Inferior parietal cortex (tissue), 1 donor: ENCODE measurements around the gene TENM4.

Source experiments
- DNase-seq: peaks from one replicate; pipeline ENCODE4 v3.0.0-alpha.2; 2016; ENCODE audit errors: extremely low spot score

Gene TENM4

GRCh38 chr11:79087238-79087960 lies 353.4 kb downstream of the TENM4 start:
- DNase-seq: no peak

GRCh38 chr11:79086056-79086455 lies 354.8 kb downstream of the TENM4 start:
- no peak for DNase-seq

DNA sequence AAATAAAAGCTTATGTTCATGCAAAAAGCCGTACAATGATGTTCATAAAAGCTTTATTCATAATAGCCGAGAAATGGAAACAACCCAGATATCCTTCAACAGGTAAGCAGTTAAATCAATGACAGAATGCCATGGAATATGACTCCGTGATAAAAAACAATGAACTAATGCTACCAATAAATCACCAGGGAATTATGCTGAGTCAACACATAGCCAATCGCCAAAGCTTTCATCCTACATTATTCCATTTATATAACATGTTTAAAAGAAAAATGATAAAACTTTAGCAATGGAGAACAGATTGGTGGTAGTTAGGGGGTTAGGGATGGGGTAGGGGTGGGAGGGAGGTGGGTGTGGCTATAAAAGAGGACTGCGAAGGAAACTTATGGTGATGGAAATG lies 356.4 kb downstream of the TENM4 start:
- DNase-seq: no peak

GRCh38 chr11:79083352-79083751 lies 357.5 kb downstream of the TENM4 start:
- DNase-seq: no peak

DNA sequence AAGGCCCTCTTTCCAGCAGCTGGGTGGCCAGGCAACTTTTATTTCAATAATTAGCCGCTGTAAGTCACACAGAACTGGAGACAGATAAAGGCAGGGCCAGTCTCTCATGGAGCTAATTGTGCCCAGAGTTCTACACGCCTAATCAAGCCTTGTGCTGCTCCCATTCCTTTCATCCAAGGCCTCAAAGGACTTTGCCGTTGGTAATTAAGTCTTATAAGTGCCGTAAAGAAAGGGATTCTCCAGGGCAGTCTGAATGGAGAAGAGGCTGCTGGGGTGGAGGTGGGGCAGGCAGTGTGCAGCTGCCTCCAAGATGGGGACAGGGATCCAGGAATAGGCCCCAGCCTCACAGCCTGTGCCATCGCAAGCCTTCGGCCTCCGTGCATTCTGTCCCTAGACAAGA lies 357.9 kb downstream of the TENM4 start:
- no peak for DNase-seq

DNA sequence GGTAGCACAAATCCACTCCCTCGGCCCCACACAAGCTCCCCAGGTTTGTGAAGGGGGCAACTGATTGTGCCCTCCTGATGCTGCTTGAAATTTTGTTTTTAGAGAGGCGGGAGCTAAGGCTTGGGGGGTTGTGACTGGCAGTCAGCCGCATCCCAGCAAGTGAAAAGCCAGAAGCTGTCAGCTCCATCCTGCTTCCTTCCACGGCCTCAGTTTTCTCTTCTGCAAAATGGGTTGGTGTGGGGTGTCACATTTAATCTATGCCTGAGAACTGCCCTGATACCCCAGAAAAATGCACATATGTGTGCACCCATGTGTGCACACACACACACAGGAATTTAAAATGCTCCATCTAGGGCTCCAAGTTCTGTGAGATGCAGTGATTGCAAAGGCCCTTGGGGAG lies 358.6 kb downstream of the TENM4 start:
- no peak for DNase-seq

DNA sequence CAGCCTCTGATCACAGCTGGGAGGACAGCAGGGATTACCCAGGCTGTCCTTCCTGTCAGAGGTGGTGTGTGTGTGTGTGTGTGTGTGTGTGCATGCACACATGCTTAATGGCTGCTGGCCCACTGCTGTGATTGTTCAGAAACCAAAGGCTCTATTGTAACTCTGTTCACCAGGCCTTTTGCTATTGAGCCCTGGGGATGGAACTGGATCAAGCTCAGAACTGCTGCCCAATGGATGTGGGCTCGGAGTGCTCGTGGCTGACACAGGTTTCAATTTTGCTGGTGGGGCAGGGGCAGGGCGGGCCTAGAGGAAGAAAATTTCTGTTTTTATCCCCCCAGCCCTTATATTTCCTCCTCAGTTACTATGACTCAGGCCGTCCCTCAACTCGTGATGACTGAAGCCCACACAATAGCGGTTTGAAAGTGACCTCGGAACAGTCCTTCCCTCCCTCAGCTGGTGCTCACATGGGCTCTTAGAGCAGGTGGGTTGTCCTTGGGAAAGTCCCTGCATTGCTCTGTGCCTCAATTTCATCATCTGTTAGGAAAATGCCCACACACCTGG lies 359.3 kb downstream of the TENM4 start:
- peak; percentile 56 for DNase-seq

- DNase-seq: no peak
Measured at GRCh38 chr11:79080551-79080950, 360.3 kb downstream of the TENM4 start.

GRCh38 chr11:79078999-79079398 lies 361.8 kb downstream of the TENM4 start:
- DNase-seq: no peak

- no peak for DNase-seq
Measured at GRCh38 chr11:79078456-79078855, 362.4 kb downstream of the TENM4 start.

GRCh38 chr11:79077702-79078330 lies 363.0 kb downstream of the TENM4 start:
- DNase-seq: no peak

DNA sequence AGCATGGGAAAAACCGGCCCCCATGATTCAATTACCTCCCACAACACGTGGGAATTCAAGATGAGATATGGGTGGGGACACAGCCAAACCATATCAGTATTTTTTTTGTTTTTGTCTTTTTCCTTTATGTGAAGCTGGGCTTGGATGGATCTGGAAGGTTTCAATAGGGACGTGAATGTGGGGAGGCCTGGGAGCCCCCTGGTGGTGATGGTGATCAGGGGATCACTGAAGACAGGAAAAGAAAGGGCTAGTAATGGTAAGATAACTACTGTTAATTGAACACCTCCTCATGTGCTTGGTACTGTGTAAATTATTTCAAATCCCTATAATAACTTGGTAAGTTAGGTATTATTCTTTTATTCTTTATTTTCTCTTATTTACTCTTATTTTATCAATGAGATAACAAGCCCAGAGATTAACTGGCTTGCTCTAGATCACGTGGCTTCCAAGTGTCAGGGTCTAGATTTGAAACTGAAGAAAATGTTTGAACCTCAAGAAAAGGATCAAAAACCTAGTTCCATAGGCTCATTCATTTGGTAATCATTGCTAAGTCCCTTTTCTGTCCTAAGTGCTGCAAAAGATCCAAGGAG lies 364.2 kb downstream of the TENM4 start:
- no peak for DNase-seq

GRCh38 chr11:79074547-79074946 lies 366.3 kb downstream of the TENM4 start:
- DNase-seq: no peak

DNA sequence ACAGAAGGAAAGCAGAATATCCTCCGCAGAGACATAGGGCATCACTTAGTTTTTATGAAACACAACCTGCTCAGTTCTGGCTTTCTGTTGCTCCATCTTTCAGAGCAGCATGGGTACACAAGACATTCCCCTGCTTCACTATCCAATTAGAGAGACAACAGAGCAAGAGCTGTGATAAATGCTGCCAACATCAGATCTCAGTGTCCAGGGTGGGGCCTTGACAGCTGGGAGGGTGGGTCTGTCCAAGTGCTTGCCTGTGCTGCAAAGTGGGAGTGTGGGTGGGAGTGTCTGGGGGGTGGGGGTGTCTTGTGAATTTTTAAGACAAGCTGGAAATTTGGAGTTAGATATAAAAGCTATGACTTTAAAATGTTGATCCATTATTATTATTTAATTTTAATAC lies 369.6 kb downstream of the TENM4 start:
- no peak for DNase-seq

- DNase-seq: no peak
Measured at GRCh38 chr11:79070518-79070917, 370.3 kb downstream of the TENM4 start.

- DNase-seq: no peak
Measured at GRCh38 chr11:79069504-79069903, 371.3 kb downstream of the TENM4 start.

DNA sequence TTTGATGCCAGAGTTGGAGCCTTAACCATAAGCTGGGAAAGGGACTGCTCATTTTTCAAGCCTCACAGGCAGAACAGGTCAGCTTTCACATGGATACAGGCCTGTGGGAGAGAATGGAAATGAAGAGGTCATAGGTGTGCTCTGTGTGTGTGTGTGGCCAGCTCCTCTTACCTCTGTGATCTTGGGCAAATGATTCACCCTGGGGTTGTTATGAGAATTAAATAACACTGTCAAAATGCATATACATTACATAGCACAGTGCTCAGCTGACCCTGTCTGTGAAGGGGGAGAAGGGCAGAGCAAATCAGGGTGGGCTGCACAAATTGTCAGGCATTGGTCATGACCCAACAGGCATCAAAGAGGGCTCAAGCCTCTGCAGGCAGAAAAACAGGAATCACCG lies 372.5 kb downstream of the TENM4 start:
- DNase-seq: no peak

DNA sequence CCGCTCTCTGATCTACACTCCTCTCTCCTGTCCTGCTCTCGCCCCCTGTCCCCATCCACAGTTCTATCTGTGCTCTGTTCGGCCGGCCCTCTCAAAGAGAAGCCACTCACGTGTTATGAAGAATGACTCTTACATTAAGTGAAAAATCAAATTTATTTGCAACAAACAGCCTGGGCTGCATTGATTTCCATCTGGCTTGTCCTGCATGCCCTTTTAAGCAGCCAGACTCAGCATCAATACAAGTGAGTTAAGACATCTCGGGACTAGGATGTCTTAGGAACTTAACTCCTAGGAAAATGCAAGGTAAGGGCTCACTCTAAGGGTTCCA lies 373.5 kb downstream of the TENM4 start:
- no peak for DNase-seq

- DNase-seq: no peak
Measured at GRCh38 chr11:79066456-79067351, 374.1 kb downstream of the TENM4 start.

DNA sequence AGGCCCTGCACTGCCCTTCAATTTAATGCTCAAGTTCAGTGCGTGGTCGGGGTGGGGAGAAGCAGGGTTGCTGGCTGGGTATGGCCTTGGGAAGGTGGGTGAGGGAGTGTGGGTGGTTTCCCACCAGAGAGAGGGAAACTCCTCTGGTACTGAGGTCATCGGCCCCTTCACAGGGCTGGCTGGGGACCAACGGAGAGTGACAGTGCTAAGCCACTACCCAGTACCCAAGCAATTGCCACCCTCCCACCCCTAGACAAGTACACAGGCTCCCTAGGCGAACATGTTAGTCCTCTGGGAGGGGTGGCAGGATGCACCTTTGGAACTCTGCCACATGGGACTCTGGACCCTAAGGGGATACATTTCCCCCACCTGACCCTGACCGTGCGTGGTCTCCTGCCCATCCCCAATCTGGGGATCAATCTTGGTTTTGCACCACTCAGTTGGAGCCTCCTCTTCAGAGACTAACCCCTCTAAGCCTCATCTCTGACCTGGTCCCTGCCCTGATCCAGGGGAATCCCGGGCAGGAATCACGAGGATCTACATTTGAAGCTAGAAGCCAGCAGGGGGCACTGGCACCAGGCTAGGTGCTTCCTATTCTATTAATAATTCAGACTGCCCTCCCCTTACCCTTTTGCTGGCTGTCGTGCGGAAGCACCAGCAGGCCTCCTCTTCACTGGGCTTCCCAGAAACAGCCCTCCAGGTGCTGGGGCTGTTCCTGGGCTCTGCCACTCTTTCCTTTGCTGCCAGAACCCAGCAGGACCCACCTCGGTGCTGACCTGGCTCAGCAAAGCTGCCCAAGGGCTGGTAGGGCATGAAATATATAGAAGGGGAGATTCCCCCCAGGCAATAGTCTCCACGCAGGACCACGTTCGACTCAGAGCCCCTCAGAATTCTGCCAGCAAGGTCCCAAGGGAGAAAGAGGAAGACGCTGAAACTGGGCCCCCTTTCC lies 377.7 kb downstream of the TENM4 start:
- DNase-seq: no peak
